Measurements from ENCODE around the gene TEX11.
"Not testable (repeated sequence)": the region's sequence is repeated elsewhere in the genome, so short reads cannot be mapped to it uniquely, and the experiment has no call there.

TEX11 gene

GRCh38 chrX:70755850-70756249 is 152.7 kb downstream of the TEX11 start:
- no peak overlapping the region for H3K4me3 ChIP-seq (ENCODE audit: low read depth, low read length)
- ChIA-PET POLR2A (no interaction called here), CTCF (no interaction called here)
- no peaks in the 10 kb centered on the region for H3K9me3 ChIP-seq (ENCODE audit: control insufficient read depth, insufficient read depth, low read depth, low read length)
- no peaks in the 10 kb centered on the region for H3K4me1 ChIP-seq (ENCODE audit: control insufficient read depth, insufficient read depth, low read length)
- TF ChIP-seq HOXC10 (CRISPR knock-in tag; IDR thresholded peaks at IDR 0.05) (no peak), ZNF398 (tag by site-specific recombination; IDR thresholded peaks at IDR 0.05) (no peak)
- no peak overlapping the region for H3K27ac ChIP-seq (ENCODE audit: extremely low read depth, low read depth, low read length)
- no peaks in the 10 kb centered on the region for H3K36me3 ChIP-seq (ENCODE audit: control insufficient read depth in 2 of 2, insufficient read depth in 1 of 2, low read length in 2 of 2)

GRCh38 chrX:70754169-70754848 is 154.2 kb downstream of the TEX11 start:
- H3K36me3 ChIP-seq (ENCODE audit: control insufficient read depth in 2 of 2, insufficient read depth in 1 of 2, low read length in 2 of 2) = no peaks in the 10 kb centered on the region
- no peak overlapping the region for H3K4me3 ChIP-seq (ENCODE audit: low read depth, low read length)
- CTCF ChIA-PET = no interaction called here
- H3K9me3 ChIP-seq (ENCODE audit: control insufficient read depth, insufficient read depth, low read depth, low read length) = no peaks in the 10 kb centered on the region
- no peak overlapping the region for H3K27ac ChIP-seq (ENCODE audit: extremely low read depth, low read depth, low read length)
- H3K4me1 ChIP-seq (ENCODE audit: control insufficient read depth, insufficient read depth, low read length) = no peaks in the 10 kb centered on the region
- TF ChIP-seq PRDM1 (tag by site-specific recombination; IDR thresholded peaks at IDR 0.05) (no peak), ZNF596 (tag by site-specific recombination; IDR thresholded peaks at IDR 0.05) (0 out of 2 replicates have a peak, but pooled peaks have one; percentile 29)
- POLR2A ChIA-PET = interaction anchor here (0.5 to 0.6 kb wide), 2 partner anchors 28 to 215 kb away, joined by 3 to 5 read pairs; no protein-coding TSS in a partner anchor

GRCh38 chrX:70733774-70734173 is 174.7 kb downstream of the TEX11 start:
- POLR2A ChIA-PET; H3K9me3 ChIP-seq (ENCODE audit: control insufficient read depth, insufficient read depth, low read depth, low read length); H3K36me3 ChIP-seq (ENCODE audit: control insufficient read depth in 2 of 2, insufficient read depth in 1 of 2, low read length in 2 of 2); H3K4me1 ChIP-seq (ENCODE audit: control insufficient read depth, insufficient read depth, low read length); H3K4me3 ChIP-seq (ENCODE audit: low read depth, low read length); H3K27ac ChIP-seq (ENCODE audit: extremely low read depth, low read depth, low read length); CTCF ChIA-PET: not testable (repeated sequence)
- TF ChIP-seq ZNF280D (tag by site-specific recombination; IDR thresholded peaks at IDR 0.05) (0 out of 2 replicates have a peak, but pooled peaks have one; percentile 67), ZNF146 (tag by site-specific recombination; IDR thresholded peaks at IDR 0.05) (peak; percentile 86)

GRCh38 chrX:70727961-70728360 is 180.6 kb downstream of the TEX11 start:
- H3K27ac ChIP-seq (ENCODE audit: extremely low read depth, low read depth, low read length); POLR2A ChIA-PET; H3K9me3 ChIP-seq (ENCODE audit: control insufficient read depth, insufficient read depth, low read depth, low read length); H3K4me1 ChIP-seq (ENCODE audit: control insufficient read depth, insufficient read depth, low read length); H3K4me3 ChIP-seq (ENCODE audit: low read depth, low read length); H3K36me3 ChIP-seq (ENCODE audit: control insufficient read depth in 2 of 2, insufficient read depth in 1 of 2, low read length in 2 of 2); CTCF ChIA-PET: not testable (repeated sequence)

- CTCF ChIA-PET = interaction anchor here (0.6 kb wide), 1 partner anchor 897 kb away, joined by 3 read pairs; no protein-coding TSS in a partner anchor
- no peak overlapping the region for H3K27ac ChIP-seq (ENCODE audit: extremely low read depth, low read depth, low read length)
- no peak overlapping the region for H3K4me3 ChIP-seq (ENCODE audit: low read depth, low read length)
- no peaks in the 10 kb centered on the region for H3K4me1 ChIP-seq (ENCODE audit: control insufficient read depth, insufficient read depth, low read length)
- POLR2A ChIA-PET = no interaction called here
- no peaks in the 10 kb centered on the region; a peak in 1 of 3 replicates for H3K36me3 ChIP-seq (ENCODE audit: control insufficient read depth in 2 of 2, insufficient read depth in 1 of 2, low read length in 2 of 2)
- no peaks in the 10 kb centered on the region for H3K9me3 ChIP-seq (ENCODE audit: control insufficient read depth, insufficient read depth, low read depth, low read length)
- TF ChIP-seq ZNF792 (tag by site-specific recombination; IDR thresholded peaks at IDR 0.05) (no peak), ZNF112 (tag by site-specific recombination; IDR thresholded peaks at IDR 0.05) (no peak), ZNF366 (tag by site-specific recombination; conservative IDR thresholded peaks at IDR 0.05) (no peak), ATF2 (tag by site-specific recombination; IDR thresholded peaks at IDR 0.05; ENCODE audit: low read depth) (no peak), ZNF585B (tag by site-specific recombination; IDR thresholded peaks at IDR 0.05) (no peak), ZNF830 (tag by site-specific recombination; IDR thresholded peaks at IDR 0.05; ENCODE audit: low read depth) (no peak), CTCF (tag by site-specific recombination; IDR thresholded peaks at IDR 0.05) (no peak), BCL6B (tag by site-specific recombination; IDR thresholded peaks at IDR 0.05) (no peak)
Measured at GRCh38 chrX:70720721-70721120, 187.8 kb downstream of the TEX11 start.
